WTC11 (cell line): ENCODE results near the gene CST5. TPM values are rescaled to one million over a fixed set of nuclear protein-coding genes. Genes with fewer than 3 reads are reported as not detected.

Experiments used
- ATAC-seq: fragments of 200-7000 bp; cut with Tn5 transposase; 2 replicates; pipeline ENCODE4 v1.10.0; 2021; ENCODE audit warnings: mild to moderate bottlenecking, moderate library complexity
- CTCF ChIA-PET: fragments of 300-600 bp; sonication (Branson Sonifier 250); formaldehyde crosslinking; loops from one replicate; lab custom pipeline; 2021; ENCODE audit warnings: antibody characterized with exemption; lab: Charles Lee
- POLR2A ChIA-PET: fragments of 350-600 bp; sonication (Branson Sonifier 250); formaldehyde crosslinking; loops from one replicate; lab custom pipeline; 2021; ENCODE audit warnings: antibody characterized with exemption; lab: Charles Lee
- DNase-seq: peaks from one replicate; pipeline ENCODE4 v3.0.0; 2021; ENCODE audit warnings: low spot score
- H3K27ac Mint-ChIP-seq: 2 replicates; pipeline ENCODE4 v1.8.0; 2021; ENCODE audit warnings: mixed read lengths
- H3K27me3 Mint-ChIP-seq: 2 replicates; pipeline ENCODE4 v1.8.0; 2021; ENCODE audit warnings: low read depth, mild to moderate bottlenecking, moderate library complexity, mixed read lengths
- H3K36me3 Mint-ChIP-seq: 2 replicates; pipeline ENCODE4 v1.8.0; 2021; ENCODE audit warnings: mixed read lengths
- H3K4me1 Mint-ChIP-seq: 2 replicates; pipeline ENCODE4 v1.8.0; 2022; ENCODE audit warnings: mixed read lengths
- H3K4me3 Mint-ChIP-seq: 2 replicates; pipeline ENCODE4 v1.8.0; 2021; ENCODE audit warnings: mild to moderate bottlenecking, moderate library complexity, mixed read lengths
- H3K9me3 Mint-ChIP-seq: 2 replicates; pipeline ENCODE4 v1.8.0; 2021; ENCODE audit warnings: mixed read lengths
- CBFB ChIP-seq: sonication (generic); formaldehyde crosslinking; IDR thresholded peaks from 2 replicates; pipeline ENCODE4 v1.8.1; 2022; ENCODE audit warnings: mild to moderate bottlenecking, low read depth, missing genetic modification reagents
- ELF4 ChIP-seq: sonication (generic); formaldehyde crosslinking; IDR thresholded peaks from 2 replicates; pipeline ENCODE4 v1.8.1; 2022; ENCODE audit warnings: low read depth, mild to moderate bottlenecking, moderate library complexity, missing genetic modification reagents
- JAZF1 ChIP-seq: fragments of 250-450 bp; sonication (Bioruptor Pico); IDR thresholded peaks from 2 replicates; pipeline ENCODE4 v1.9.0; 2021; ENCODE audit warnings: moderate library complexity, mild to moderate bottlenecking, inconsistent platforms
- JUN ChIP-seq: sonication (generic); formaldehyde crosslinking; IDR thresholded peaks from 2 replicates; pipeline ENCODE4 v1.8.0; 2023; ENCODE audit warnings: mild to moderate bottlenecking, missing genetic modification reagents
- RELA ChIP-seq: sonication (generic); formaldehyde crosslinking; IDR thresholded peaks from 2 replicates; pipeline ENCODE4 v1.8.1; 2022; ENCODE audit warnings: missing genetic modification reagents, mild to moderate bottlenecking, borderline replicate concordance
- TEAD4 ChIP-seq: sonication (generic); formaldehyde crosslinking; IDR thresholded peaks from 2 replicates; pipeline ENCODE4 v1.8.0; 2022; ENCODE audit warnings: mild to moderate bottlenecking, missing genetic modification reagents
- total RNA-seq: library from RNA; stranded (reverse); gene quantifications from 3 replicates; pipeline ENCODE4 v1.2.3, GENCODE V29; 2021
- TF ChIP-seq, protein P1 (sequence below): sonication (generic); formaldehyde crosslinking; IDR thresholded peaks from 2 replicates; pipeline ENCODE4 v1.8.1; 2022; ENCODE audit warnings: missing genetic modification reagents, borderline replicate concordance
- TF ChIP-seq, protein P2 (sequence below): fragments of 250-450 bp; sonication (Bioruptor Pico); IDR thresholded peaks from 2 replicates; pipeline ENCODE4 v2.1.2; 2022; ENCODE audit warnings: mild to moderate bottlenecking, moderate library complexity
- TF ChIP-seq, protein P3 (sequence below): fragments of 250-450 bp; sonication (Bioruptor Pico); IDR thresholded peaks from 2 replicates; pipeline ENCODE4 v1.9.0; 2021; ENCODE audit warnings: mild to moderate bottlenecking, borderline replicate concordance
- TF ChIP-seq, protein P4 (sequence below): fragments of 250-450 bp; sonication (Bioruptor Pico); IDR thresholded peaks from 2 replicates; pipeline ENCODE4 v1.8.0; 2021; ENCODE audit warnings: mild to moderate bottlenecking

Gene CST5
- total RNA-seq, 1 experiment from 2014 or later, result not detected

DNA sequence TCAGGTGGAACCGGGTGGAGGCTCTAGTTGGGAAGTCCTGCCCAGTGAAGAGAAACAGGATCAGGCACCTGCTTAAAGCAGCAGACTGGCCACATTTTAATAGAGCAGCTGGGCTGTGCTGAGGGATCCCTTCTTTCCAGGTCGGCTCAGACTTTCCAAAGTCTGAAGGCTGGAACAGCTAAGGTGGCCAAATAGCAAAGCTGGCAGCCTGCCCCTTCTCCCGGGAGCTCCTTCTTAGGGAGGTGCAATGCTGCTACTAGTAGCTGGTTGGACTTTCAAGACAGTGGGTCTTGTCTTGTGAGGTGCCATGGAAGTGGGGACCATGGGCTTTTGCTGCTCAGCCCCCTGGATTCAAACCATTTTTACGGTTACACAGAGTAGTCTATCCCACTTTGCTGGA lies 30.7 kb upstream of the CST5 start (continued):
- TF ChIP-seq, protein P1, sequence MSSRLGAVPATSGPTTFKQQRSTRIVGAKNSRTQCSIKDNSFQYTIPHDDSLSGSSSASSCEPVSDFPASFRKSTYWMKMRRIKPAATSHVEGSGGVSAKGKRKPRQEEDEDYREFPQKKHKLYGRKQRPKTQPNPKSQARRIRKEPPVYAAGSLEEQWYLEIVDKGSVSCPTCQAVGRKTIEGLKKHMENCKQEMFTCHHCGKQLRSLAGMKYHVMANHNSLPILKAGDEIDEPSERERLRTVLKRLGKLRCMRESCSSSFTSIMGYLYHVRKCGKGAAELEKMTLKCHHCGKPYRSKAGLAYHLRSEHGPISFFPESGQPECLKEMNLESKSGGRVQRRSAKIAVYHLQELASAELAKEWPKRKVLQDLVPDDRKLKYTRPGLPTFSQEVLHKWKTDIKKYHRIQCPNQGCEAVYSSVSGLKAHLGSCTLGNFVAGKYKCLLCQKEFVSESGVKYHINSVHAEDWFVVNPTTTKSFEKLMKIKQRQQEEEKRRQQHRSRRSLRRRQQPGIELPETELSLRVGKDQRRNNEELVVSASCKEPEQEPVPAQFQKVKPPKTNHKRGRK (CRISPR knock-in tag), result no peak
- TF ChIP-seq ELF4 (CRISPR knock-in tag), result no peak
- no peak for TF ChIP-seq JUN (CRISPR knock-in tag)
- TF ChIP-seq, protein P2, sequence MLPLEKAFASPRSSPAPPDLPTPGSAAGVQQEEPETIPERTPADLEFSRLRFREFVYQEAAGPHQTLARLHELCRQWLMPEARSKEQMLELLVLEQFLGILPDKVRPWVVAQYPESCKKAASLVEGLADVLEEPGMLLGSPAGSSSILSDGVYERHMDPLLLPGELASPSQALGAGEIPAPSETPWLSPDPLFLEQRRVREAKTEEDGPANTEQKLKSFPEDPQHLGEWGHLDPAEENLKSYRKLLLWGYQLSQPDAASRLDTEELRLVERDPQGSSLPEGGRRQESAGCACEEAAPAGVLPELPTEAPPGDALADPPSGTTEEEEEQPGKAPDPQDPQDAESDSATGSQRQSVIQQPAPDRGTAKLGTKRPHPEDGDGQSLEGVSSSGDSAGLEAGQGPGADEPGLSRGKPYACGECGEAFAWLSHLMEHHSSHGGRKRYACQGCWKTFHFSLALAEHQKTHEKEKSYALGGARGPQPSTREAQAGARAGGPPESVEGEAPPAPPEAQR (CRISPR knock-in tag), result no peak
- no peak for TF ChIP-seq TEAD4 (CRISPR knock-in tag)
- TF ChIP-seq, protein P3, sequence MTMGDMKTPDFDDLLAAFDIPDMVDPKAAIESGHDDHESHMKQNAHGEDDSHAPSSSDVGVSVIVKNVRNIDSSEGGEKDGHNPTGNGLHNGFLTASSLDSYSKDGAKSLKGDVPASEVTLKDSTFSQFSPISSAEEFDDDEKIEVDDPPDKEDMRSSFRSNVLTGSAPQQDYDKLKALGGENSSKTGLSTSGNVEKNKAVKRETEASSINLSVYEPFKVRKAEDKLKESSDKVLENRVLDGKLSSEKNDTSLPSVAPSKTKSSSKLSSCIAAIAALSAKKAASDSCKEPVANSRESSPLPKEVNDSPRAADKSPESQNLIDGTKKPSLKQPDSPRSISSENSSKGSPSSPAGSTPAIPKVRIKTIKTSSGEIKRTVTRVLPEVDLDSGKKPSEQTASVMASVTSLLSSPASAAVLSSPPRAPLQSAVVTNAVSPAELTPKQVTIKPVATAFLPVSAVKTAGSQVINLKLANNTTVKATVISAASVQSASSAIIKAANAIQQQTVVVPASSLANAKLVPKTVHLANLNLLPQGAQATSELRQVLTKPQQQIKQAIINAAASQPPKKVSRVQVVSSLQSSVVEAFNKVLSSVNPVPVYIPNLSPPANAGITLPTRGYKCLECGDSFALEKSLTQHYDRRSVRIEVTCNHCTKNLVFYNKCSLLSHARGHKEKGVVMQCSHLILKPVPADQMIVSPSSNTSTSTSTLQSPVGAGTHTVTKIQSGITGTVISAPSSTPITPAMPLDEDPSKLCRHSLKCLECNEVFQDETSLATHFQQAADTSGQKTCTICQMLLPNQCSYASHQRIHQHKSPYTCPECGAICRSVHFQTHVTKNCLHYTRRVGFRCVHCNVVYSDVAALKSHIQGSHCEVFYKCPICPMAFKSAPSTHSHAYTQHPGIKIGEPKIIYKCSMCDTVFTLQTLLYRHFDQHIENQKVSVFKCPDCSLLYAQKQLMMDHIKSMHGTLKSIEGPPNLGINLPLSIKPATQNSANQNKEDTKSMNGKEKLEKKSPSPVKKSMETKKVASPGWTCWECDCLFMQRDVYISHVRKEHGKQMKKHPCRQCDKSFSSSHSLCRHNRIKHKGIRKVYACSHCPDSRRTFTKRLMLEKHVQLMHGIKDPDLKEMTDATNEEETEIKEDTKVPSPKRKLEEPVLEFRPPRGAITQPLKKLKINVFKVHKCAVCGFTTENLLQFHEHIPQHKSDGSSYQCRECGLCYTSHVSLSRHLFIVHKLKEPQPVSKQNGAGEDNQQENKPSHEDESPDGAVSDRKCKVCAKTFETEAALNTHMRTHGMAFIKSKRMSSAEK (CRISPR knock-in tag), result no peak

DNA sequence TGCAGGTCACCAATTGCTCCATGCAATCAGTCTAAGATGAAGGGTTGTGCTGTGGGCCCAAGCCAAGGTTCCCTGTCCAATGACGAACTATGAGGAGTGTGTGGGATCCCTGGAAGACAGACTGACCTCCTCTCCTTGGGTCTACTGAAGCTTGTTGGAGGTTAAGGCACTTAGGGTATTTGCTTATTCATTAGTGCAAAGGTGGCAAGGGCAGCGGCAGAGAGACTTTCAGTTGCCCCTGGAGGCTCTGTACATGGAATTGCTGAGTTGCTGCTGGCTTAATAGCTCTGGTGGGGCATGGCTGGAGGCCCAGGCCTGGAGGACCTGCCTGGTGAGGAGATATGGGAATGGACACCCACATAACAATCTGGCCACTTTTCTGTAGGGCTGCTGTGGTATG lies 29.8 kb upstream of the CST5 start:
- Mint-ChIP-seq H3K4me1 (no peaks in the 10 kb centered on the region), H3K27me3 (no peaks in the 10 kb centered on the region; the same call in 1 of the 2 replicates), H3K27ac (no peak overlapping the region), H3K36me3 (peaks cover 7% of the 10 kb centered on the region; the same call in 1 of the 2 replicates), H3K4me3 (no peak overlapping the region), H3K9me3 (peaks cover 38% of the 10 kb centered on the region)
- CTCF ChIA-PET, result no interaction called here
- DNase-seq (no peak), ATAC-seq (no peak)
- POLR2A ChIA-PET, result no interaction called here
- TF ChIP-seq, protein P4, sequence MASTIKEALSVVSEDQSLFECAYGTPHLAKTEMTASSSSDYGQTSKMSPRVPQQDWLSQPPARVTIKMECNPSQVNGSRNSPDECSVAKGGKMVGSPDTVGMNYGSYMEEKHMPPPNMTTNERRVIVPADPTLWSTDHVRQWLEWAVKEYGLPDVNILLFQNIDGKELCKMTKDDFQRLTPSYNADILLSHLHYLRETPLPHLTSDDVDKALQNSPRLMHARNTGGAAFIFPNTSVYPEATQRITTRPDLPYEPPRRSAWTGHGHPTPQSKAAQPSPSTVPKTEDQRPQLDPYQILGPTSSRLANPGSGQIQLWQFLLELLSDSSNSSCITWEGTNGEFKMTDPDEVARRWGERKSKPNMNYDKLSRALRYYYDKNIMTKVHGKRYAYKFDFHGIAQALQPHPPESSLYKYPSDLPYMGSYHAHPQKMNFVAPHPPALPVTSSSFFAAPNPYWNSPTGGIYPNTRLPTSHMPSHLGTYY (CRISPR knock-in tag), result no peak
- no peak for TF ChIP-seq RELA
- TF ChIP-seq, protein P3 (CRISPR knock-in tag), result no peak
- TF ChIP-seq, protein P2 (CRISPR knock-in tag), result no peak
- TF ChIP-seq CBFB, result no peak
- TF ChIP-seq JAZF1 (CRISPR knock-in tag), result no peak
- TF ChIP-seq, all 79 proteins: peak for 0
